GM12878 (cell line): ENCODE results near the gene JMJD7. TPM values are rescaled to one million over a fixed set of nuclear protein-coding genes. Genes with fewer than 3 reads are reported as not detected.

Experiments
- ATAC-seq: fragments of 200-7000 bp; cut with Tn5 transposase; 3 replicates; pipeline ENCODE4 v1.9.1; 2020; ENCODE audit warnings: mild to moderate bottlenecking, moderate library complexity
- BruUV-seq: library from RNA; stranded (reverse); fragments of 400-500 nt; replicated peaks from 2 replicates; lab custom pipeline; 2021; lab: Mats Ljungman, UMichigan
- CTCF ChIA-PET: fragments of 300-600 bp; sonication (Branson Sonifier 250); formaldehyde crosslinking; extraction: SDS; loops from one replicate; lab custom pipeline; 2021; ENCODE audit warnings: inconsistent platforms; lab: Yijun Ruan, JAX
- POLR2A ChIA-PET: fragments of 350-600 bp; formaldehyde crosslinking; extraction: SDS; loops from one replicate; lab custom pipeline; 2021; ENCODE audit warnings: inconsistent platforms; lab: Charles Lee
- RAD21 ChIA-PET: fragments of 300-600 bp; sonication (Branson Sonifier 250); formaldehyde crosslinking; loops from one replicate; lab custom pipeline; 2023; ENCODE audit warnings: antibody characterized with exemption; ENCODE audit not compliant: unreplicated experiment; lab: Charles Lee
- SMC1A ChIA-PET: fragments of 300-600 bp; sonication (Branson Sonifier 250); formaldehyde crosslinking; loops from one replicate; lab custom pipeline; 2023; ENCODE audit not compliant: unreplicated experiment, uncharacterized antibody; lab: Charles Lee
- DNase-seq: peaks from one replicate; pipeline ENCODE4 v3.0.0-alpha.2; 2011; ENCODE audit warnings: low read depth, low spot score
- FAIRE-seq: peaks from 3 replicates; lab custom pipeline; 2011; peaks lifted over from hg19 to GRCh38; lab: Jason Lieb, UNC
- H2AFZ ChIP-seq: 2 replicates; pipeline ENCODE4 v1.6.0; 2011; ENCODE audit warnings: low read depth, low read length, control low read depth; ENCODE audit not compliant: control insufficient read depth
- H3K27ac ChIP-seq: 2 replicates; pipeline ENCODE4 v1.5.1; 2011; ENCODE audit warnings: control low read depth; ENCODE audit not compliant: control insufficient read depth, insufficient read depth
- H3K27me3 ChIP-seq, 2 experiments: replicated peaks in 1 of 2; 2 replicates each; pipeline versions ENCODE4 v1.6.0 to v1.6.1; 2011; ENCODE audit warnings: low read length in 1 of 2; ENCODE audit not compliant: control insufficient read depth in 2 of 2, insufficient read depth in 2 of 2
- H3K36me3 ChIP-seq, 2 experiments: 2 replicates each; pipeline ENCODE4 v1.5.1; 2011; ENCODE audit warnings: low read length in 1 of 2; ENCODE audit not compliant: control insufficient read depth in 2 of 2, insufficient read depth in 2 of 2
- H3K4me1 ChIP-seq: 2 replicates; pipeline ENCODE4 v1.6.1; 2011; ENCODE audit warnings: mild to moderate bottlenecking, low read length, moderate library complexity, mixed read lengths; ENCODE audit not compliant: control insufficient read depth, insufficient read depth
- H3K4me2 ChIP-seq: 2 replicates; pipeline ENCODE4 v1.6.0; 2011; ENCODE audit warnings: control low read depth; ENCODE audit not compliant: control insufficient read depth, insufficient read depth
- H3K4me3 ChIP-seq: fragments of 200-600 bp; sonication (generic); 2 replicates; pipeline ENCODE4 v1.5.1; 2016
- H3K79me2 ChIP-seq: 2 replicates; pipeline ENCODE4 v1.6.0; 2011; ENCODE audit warnings: low read length; ENCODE audit not compliant: control insufficient read depth, insufficient read depth
- H3K9ac ChIP-seq: 2 replicates; pipeline ENCODE4 v1.8.0; 2011; ENCODE audit warnings: low read length, control low read depth, mixed read lengths; ENCODE audit not compliant: control insufficient read depth, insufficient read depth
- H3K9me3 ChIP-seq: replicated peaks from 3 replicates; pipeline ENCODE4 v1.5.1; 2011; ENCODE audit warnings: mild to moderate bottlenecking, low read length; ENCODE audit not compliant: control insufficient read depth, insufficient read depth
- H4K20me1 ChIP-seq: 2 replicates; pipeline ENCODE4 v1.6.0; 2011; ENCODE audit not compliant: control insufficient read depth, insufficient read depth
- ATF7 ChIP-seq: fragments of 450-650 bp; IDR thresholded peaks from 2 replicates; pipeline ENCODE4 v1.6.1; 2016; ENCODE audit warnings: low read depth, mild to moderate bottlenecking
- BACH1 ChIP-seq: fragments of 450-650 bp; IDR thresholded peaks from 2 replicates; pipeline ENCODE4 v1.6.1; 2017; ENCODE audit warnings: mild to moderate bottlenecking, borderline replicate concordance
- BMI1 ChIP-seq: fragments of 450-650 bp; IDR thresholded peaks from 2 replicates; pipeline ENCODE4 v1.6.1; 2016; ENCODE audit warnings: mild to moderate bottlenecking, moderate library complexity, borderline replicate concordance
- CBFB ChIP-seq: IDR thresholded peaks from 2 replicates; pipeline ENCODE4 v1.6.1; 2016; ENCODE audit warnings: antibody characterized with exemption, low read depth
- CEBPB ChIP-seq, 2 experiments: fragments of 150-350 bp in 1 of 2; IDR thresholded peaks; 2 replicates each; pipeline ENCODE4 v1.6.1; 2012 to 2014; ENCODE audit warnings: low read depth in 2 of 2, low read length in 2 of 2, borderline replicate concordance in 1 of 2, inconsistent platforms in 1 of 2
- CHD2 ChIP-seq: IDR thresholded peaks from 2 replicates; pipeline ENCODE4 v1.6.1; 2011; ENCODE audit warnings: low read depth, low read length, improper control_type of control experiment, borderline replicate concordance
- HCFC1 ChIP-seq: fragments of 150-350 bp; IDR thresholded peaks from 2 replicates; pipeline ENCODE4 v1.6.1; 2014; ENCODE audit warnings: low read length
- HDGF ChIP-seq: fragments of 450-650 bp; IDR thresholded peaks from 2 replicates; pipeline ENCODE4 v1.6.1; 2016; ENCODE audit warnings: antibody characterized with exemption
- IKZF2 ChIP-seq, 2 experiments: fragments of 450-650 bp; IDR thresholded peaks; 2 replicates each; pipeline ENCODE4 v1.6.1; 2017; ENCODE audit warnings: mild to moderate bottlenecking in 2 of 2, moderate library complexity in 2 of 2
- IRF4 ChIP-seq: IDR thresholded peaks from 2 replicates; pipeline ENCODE4 v1.6.1; 2011; ENCODE audit warnings: low read depth, low read length
- JUND ChIP-seq: IDR thresholded peaks from 2 replicates; pipeline ENCODE4 v1.6.1; 2012; ENCODE audit warnings: low read depth, mild to moderate bottlenecking, low read length, improper control_type of control experiment, moderate library complexity
- RBBP5 ChIP-seq: fragments of 200-600 bp; sonication (generic); conservative IDR thresholded peaks from 2 replicates; pipeline ENCODE4 v1.6.1; 2016
- WRNIP1 ChIP-seq: IDR thresholded peaks from 2 replicates; pipeline ENCODE4 v1.6.1; 2011; ENCODE audit warnings: low read depth, low read length, improper control_type of control experiment, borderline replicate concordance
- ZBTB33 ChIP-seq: fragments of 450-650 bp; IDR thresholded peaks from 2 replicates; pipeline ENCODE4 v1.6.1; 2017; ENCODE audit warnings: mild to moderate bottlenecking
- ZBTB40 ChIP-seq: fragments of 450-650 bp; IDR thresholded peaks from 2 replicates; pipeline ENCODE4 v1.6.1; 2016; ENCODE audit warnings: mild to moderate bottlenecking, moderate library complexity, borderline replicate concordance
- ZZZ3 ChIP-seq: IDR thresholded peaks from 2 replicates; pipeline ENCODE4 v1.6.1; 2011; ENCODE audit warnings: low read depth; ENCODE audit not compliant: control insufficient read depth, insufficient read length
- WGBS: methylation state at CpG from one replicate; pipeline ENCODE4 v1.1.6; 2016; ENCODE audit warnings: low lambda C conversion rate; ENCODE audit not compliant: insufficient replicate concordance, insufficient coverage; ENCODE audit errors: missing lambda C conversion rate; 5-methylcytosine and 5-hydroxymethylcytosine counted together
- in situ Hi-C: fragments of 300-500 bp; cut with MboI; formaldehyde crosslinking; loops from 9 replicates; pipeline ENCODE4 v1.14.3; 2018; ENCODE audit warnings: mixed read lengths
- intact Hi-C: fragments of 100-400 bp; cut with micrococcal nuclease; formaldehyde crosslinking; loops from one replicate; pipeline ENCODE4 v1.14.2; 2022; ENCODE audit not compliant: unreplicated experiment
- polyA plus RNA-seq, 11 experiments: library from polyadenylated mRNA; depleted of rRNA in 4 of 11; unstranded in 6 of 11; stranded (reverse) in 5 of 11; fragments of >200 nt; fragmentation: Nextera tagmentation in 4 of 11; fragmentation: Illumina TruSeq in 1 of 11; extraction: Ambion mirVana in 4 of 11; extraction: Trizol in 1 of 11; gene quantifications; 1 replicate in 1 of 11; 2 replicates in 10 of 11; pipeline versions ENCODE4 v1.2.1 to v1.2.3, GENCODE V29; 2011 to 2016; ENCODE audit warnings: inconsistent platforms in 2 of 11, missing spikeins in 2 of 11, low read depth in 1 of 11
- total RNA-seq, 4 experiments: library from RNA; depleted of rRNA in 3 of 4; stranded (reverse); fragments of >200 nt in 3 of 4; fragmentation: Illumina TruSeq in 1 of 4; extraction: Trizol in 1 of 4; gene quantifications; 2 replicates each; pipeline versions ENCODE4 v1.2.1 to v1.2.3, GENCODE V29; 2013 to 2021

JMJD7 gene
- total and polyA plus RNA-seq, 10 of the 15 experiments (the other 5 are each of a cell fraction or from before 2014, with no cell fraction given): 0.79 to 12.2 (median 6.5) TPM

- TF ChIP-seq RBBP5 (no peak), BMI1 (no peak), ZBTB40 (no peak), IRF4 (no peak), CEBPB (IDR thresholded peaks at IDR 0.05; ENCODE audit: borderline replicate concordance in 1 of 2, low read depth in 2 of 2, low read length in 2 of 2) (no peak), WRNIP1 (no peak), JUND (no peak), CHD2 (no peak), IKZF2 (IDR thresholded peaks at IDR 0.05) (no peak), HDGF (no peak), BACH1 (no peak), ZBTB33 (no peak), ATF7 (no peak), ZZZ3 (no peak), CBFB (no peak), HCFC1 (no peak)
- H3K9ac ChIP-seq: no peak overlapping the region
- ChIA-PET POLR2A (interaction anchor here (1.6 to 2.6 kb wide), 2 partner anchors 13 to 36 kb away, joined by 7 to 28 read pairs; partner anchors contain the start of gene MAPKBP1), RAD21 (interaction anchor here (0.7 to 12.6 kb wide), 7 partner anchors 36 to 347 kb away, joined by 3 to 305 read pairs (median 10); partner anchors contain the start of gene MAPKBP1), SMC1A (interaction anchor here (0.5 to 8.3 kb wide), 10 partner anchors 15 to 685 kb away, joined by 3 to 268 read pairs (median 6); partner anchors contain the start of genes MAPKBP1 and MGA), CTCF (interaction anchor here (0.6 to 6.3 kb wide), 11 partner anchors 8 to 344 kb away, joined by 3 to 365 read pairs (median 11); partner anchors contain the start of gene MAPKBP1)
- H3K79me2 ChIP-seq: no peaks in the 10 kb centered on the region
- peaks cover 0 to 9% of the 10 kb centered on the region in 2 experiments; a peak in 3 of 4 replicates for H3K36me3 ChIP-seq
- no peaks in the 10 kb centered on the region for H3K9me3 ChIP-seq
- no peaks in the 10 kb centered on the region for H4K20me1 ChIP-seq
- ATAC-seq (no peak), FAIRE-seq (no peak), DNase-seq (no peak)
- H3K27ac ChIP-seq: no peak overlapping the region
- no peak overlapping the region for H2AFZ ChIP-seq
- 58% methylated on average over 12 of the region's 12 CpGs for WGBS
- H3K4me1 ChIP-seq: no peaks in the 10 kb centered on the region
- H3K27me3 ChIP-seq: no peaks in the 10 kb centered on the region
- no peak overlapping the region for H3K4me2 ChIP-seq
- no peak overlapping the region for H3K4me3 ChIP-seq
- no TSS peak for BruUV-seq
- in situ Hi-C loops: loop anchor here (5.0 kb wide), 1 partner anchor 37 kb away; the partner anchor contains the start of gene MAPKBP1
- intact Hi-C loops: loop anchor here (5.0 to 10.0 kb wide), 3 partner anchors 115 to 342 kb away; no protein-coding TSS in a partner anchor
These were observed 18.2 kb upstream of the JMJD7 start for GRCh38 chr15:41809526-41810220.
